COR-L47 (cell line): ENCODE results near the gene CCDC158.
"Not testable (repeated sequence)": the region's sequence is repeated elsewhere in the genome, so short reads cannot be mapped to it uniquely, and the experiment has no call there.

Experiments used
- DNase-seq: peaks from one replicate; lab custom pipeline; 2025; lab: John Stamatoyannopoulos, UW

The CCDC158 gene

GRCh38 chr4:76311896-76312331 is 109.0 kb downstream of the CCDC158 start:
- no peak for DNase-seq

DNA sequence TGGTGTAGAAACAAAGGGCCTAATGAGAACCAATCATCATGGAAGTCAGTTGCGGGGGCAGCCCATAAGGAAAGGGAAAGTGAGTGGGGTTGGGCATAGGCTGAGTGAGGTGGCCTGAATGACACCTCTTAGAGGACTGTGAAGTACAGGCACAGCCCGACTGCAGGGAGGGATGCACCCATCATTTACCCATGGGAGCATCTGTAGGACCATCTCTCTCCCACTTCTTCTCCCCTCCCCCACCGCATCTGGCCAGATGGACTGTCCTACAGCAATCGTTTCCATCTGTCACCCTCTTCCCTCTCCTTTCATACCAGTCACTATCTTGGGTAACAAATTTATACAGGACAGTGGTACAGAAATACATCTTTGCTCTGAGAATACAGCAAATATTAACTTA is 110.3 kb downstream of the CCDC158 start:
- DNase-seq = no peak

- no peak for DNase-seq
Measured at GRCh38 chr4:76309939-76310550, 110.9 kb downstream of the CCDC158 start.

- DNase-seq = no peak
Measured at GRCh38 chr4:76308548-76308947, 112.4 kb downstream of the CCDC158 start.

DNA sequence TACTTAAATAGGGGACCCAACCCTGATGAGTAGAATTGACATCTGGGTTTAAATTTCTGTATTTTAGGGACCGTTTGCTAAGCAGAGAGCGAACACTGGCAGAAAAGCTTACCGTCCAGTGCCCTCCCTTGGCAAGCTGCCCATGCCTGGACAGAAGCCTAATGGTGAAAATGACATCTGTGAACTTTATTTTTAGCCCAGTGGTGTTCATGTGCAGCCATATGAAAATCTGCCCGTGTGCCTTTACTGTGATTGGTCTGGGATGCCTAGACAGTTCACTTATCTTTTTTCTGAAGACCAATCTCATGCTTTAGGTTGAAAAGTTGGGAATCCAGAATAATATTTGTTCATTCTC is 113.3 kb downstream of the CCDC158 start:
- no peak for DNase-seq

DNA sequence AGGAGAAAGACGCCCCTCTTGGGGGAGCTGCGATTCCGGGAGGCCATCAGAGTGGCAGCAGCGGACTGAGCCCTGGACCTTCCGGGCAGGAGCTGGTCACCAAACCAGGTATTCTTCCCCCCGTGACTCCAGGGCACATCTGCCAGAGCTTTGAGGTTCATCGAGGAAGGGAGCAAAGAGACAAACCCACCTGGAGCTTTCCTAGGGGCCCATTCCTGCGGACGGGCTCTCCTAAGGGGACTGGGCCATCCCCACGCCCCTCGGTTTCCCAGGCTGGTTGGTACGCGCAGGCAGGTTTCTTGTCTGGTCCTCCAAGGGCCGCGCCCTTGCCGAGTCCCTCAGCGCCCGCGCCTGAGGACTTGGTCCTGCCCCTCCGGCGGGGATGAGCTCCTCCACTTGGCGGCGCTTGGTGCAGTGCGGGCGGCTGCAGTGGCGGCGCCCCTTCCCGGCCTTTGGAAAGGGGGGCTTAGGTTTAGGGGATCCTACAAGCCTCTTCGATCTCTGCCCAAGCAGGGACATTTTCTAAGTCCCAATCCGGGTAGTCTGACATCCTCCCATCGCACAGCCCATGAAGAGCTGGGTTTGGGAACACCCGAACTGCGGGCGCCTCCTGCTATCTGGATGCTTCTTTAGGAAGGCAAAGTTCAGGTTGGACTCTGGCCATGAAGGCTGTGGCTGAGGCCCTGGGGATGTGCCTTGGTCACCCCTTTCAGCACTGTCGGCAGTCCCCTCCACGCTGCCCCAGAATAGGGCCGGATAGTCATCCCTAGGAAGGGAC is 113.9 kb downstream of the CCDC158 start:
- DNase-seq = peak; percentile 11

GRCh38 chr4:76305971-76306881 is 114.7 kb downstream of the CCDC158 start, which contains the start of gene STBD1:
TSS of gene STBD1 (plus strand) at chr4:76306733. CDS start at chr4:76306770, 37 bp downstream.
- peak; percentile 21 for DNase-seq

DNA sequence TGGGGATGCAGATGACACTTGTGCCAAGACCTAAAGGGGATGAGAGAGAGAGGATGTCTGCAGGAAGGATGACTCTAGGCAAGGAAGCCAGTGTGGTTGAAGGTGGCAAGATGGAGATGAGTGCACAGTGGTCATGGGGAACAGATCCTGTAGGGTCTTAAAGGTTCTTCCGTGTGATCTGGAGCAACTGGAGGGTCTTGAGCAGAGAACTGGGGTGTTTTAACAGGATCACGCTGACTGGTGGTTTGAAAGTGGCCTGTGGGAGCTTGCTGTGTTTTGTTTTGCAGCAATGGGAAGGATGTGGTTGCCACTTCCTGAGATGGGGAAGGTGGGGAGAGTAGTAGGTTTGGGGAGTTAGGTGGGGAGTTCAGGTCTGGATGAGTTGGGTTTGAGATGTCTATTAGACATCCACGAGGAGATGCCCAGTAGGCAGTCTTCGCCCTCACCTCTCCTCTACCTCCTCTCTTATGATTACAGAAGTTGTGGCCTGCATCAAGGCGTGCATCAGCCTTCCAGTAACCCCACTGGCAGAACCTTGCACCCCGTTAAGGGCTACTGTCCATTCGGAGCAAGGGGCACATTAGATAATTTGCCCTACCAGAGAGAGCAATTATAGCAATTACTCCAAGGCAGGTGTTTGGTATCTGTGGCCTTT is 115.8 kb downstream of the CCDC158 start:
- no peak for DNase-seq

GRCh38 chr4:76302826-76303438 is 118.0 kb downstream of the CCDC158 start:
- DNase-seq = no peak

GRCh38 chr4:76301775-76302162 is 119.2 kb downstream of the CCDC158 start:
- no peak for DNase-seq

GRCh38 chr4:76301068-76301774 is 119.7 kb downstream of the CCDC158 start:
- DNase-seq = no peak

DNA sequence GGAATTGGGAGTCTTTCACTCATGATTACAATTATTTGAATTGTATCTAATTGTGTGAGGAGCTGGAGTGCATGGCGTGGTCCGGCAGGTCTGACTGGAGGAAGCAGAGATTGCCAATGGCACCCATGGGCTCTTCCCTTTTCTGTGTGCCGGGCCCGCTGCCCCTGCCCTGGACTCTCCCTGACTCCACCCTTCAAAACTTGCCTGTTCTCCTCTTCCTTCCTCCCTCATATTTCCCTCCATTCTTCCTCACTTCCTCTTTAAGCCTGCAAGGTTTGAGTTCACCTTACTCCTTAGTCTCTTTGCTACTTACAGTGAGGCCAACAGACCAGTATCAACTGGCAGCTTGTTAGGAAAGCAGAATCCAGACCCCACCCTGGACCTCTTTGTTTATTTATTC is 120.9 kb downstream of the CCDC158 start:
- DNase-seq = no peak

- DNase-seq = no peak
Measured at GRCh38 chr4:76298227-76298626, 122.7 kb downstream of the CCDC158 start.

GRCh38 chr4:76296286-76296820 is 124.6 kb downstream of the CCDC158 start:
- no peak for DNase-seq

DNA sequence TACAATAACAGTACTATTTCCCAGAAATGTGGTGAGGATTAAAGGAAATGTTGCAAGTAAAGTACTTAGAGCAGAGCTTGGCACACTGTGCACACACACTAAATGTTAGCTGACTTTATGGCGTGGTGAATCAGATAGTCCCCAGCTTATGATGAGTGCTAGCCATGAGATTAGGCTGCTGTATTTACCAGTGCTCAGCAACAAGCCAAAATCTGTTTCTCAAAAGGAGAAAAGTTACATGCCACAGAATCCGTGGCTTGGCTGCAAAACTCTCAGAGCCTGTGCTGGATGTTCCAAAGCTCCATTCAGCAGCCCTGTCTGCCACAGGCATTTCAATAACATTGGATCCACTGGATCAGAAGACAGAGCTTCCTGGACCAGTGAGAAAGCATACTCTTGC is 127.2 kb downstream of the CCDC158 start:
- no peak for DNase-seq

DNA sequence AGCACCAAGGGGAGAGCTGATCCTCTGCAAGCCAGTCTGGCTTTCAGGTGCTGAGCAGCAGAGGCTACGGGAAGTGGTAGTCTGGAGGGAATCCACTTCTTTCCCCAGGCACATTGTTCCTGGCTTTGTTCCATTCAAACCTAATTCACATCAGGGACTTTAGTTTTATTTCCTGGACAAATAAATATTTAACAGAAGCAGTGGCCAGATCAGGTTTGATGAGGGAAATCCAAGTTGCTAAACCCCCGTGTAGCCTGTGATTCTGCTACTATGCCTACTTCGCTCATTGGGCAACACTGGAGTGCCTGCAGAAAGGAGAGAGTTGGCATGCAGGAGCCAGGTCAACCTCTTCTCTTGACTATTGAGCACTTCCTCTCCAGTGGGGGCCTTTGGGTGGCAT is 128.2 kb downstream of the CCDC158 start:
- DNase-seq = no peak

- DNase-seq = not testable (repeated sequence)
Measured at GRCh38 chr4:76287811-76288210, 133.1 kb downstream of the CCDC158 start.

- DNase-seq = no peak
Measured at GRCh38 chr4:76283900-76284299, 137.0 kb downstream of the CCDC158 start.

GRCh38 chr4:76282941-76283689 is 137.8 kb downstream of the CCDC158 start:
- DNase-seq = no peak

DNA sequence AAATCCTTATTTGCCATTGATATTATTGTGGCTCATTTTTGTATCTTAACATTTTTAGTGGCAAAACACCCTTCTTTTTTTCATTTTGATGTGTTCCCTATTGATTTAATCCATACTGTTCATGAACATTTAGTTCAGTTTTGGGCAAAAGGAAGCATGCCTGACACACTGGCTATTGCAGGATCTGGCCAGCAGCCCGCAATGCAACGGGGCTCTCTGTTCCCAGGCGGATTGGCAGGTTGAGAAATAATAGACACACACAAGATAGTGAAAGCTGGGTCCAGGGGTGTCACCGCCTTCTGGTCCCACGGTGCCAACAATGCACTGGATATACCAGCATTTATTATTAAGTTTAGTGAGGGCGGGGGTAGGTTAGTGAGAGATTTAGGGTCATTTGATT is 139.3 kb downstream of the CCDC158 start:
- not testable (repeated sequence) for DNase-seq
